ENCODE data around the gene HSPB8.

Gene HSPB8

DNA sequence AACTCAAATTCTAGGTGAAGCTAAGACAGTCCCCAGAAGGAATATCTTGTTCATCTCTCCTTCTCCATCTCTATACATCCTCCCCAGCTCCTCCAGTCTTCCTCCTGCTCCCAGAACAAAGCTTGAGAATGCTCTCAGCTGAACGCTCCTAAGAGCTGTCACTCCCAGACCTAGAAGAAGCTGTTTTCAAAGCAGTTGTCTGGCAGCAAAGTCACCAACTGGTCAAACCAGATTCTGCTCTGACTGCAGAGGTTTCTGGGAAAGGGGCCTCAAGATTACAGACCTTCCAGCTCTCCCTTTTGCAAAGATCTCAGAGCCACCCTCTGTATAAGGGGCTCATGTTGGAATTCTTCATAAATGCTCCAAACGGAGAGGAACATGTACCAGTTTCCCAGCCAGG lies 9.6 kb upstream of the HSPB8 start:
- H3K4me3 ChIP-seq (ENCODE audit: low read depth, low read length) = no peak overlapping the region
- no peak for TF ChIP-seq CTCF (IDR thresholded peaks at IDR 0.05; ENCODE audit: insufficient read depth, low read depth, low read length, missing control alignments)
- DNase-seq (ENCODE audit: low read depth) = no peak

DNA sequence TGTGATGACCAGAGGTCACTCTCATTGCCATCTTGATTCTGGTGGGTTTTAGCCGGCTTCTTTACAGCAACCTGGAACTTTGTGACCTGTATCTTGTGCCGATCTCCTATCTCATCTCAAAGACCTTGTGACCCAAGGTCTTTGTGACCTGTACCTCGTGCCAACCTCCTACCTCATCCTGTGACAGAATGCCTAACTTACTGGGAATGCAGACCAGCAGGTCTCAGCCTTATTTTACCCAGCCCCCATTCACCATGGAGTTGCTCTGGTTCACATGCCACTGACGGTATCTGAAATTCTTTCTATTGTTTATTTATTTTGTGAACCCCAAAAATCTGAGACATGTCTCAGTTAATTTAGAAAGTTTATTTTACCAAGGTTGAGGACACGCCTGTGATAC lies 7.4 kb upstream of the HSPB8 start:
- DNase-seq (ENCODE audit: low read depth) = no peak
- TF ChIP-seq CTCF (IDR thresholded peaks at IDR 0.05; ENCODE audit: insufficient read depth, low read depth, low read length, missing control alignments) = no peak
- no peak overlapping the region for H3K4me3 ChIP-seq (ENCODE audit: low read depth, low read length)

- DNase-seq (ENCODE audit: low read depth) = no peak
- TF ChIP-seq CTCF (IDR thresholded peaks at IDR 0.05; ENCODE audit: insufficient read depth, low read depth, low read length, missing control alignments) = no peak
Observed at GRCh38 chr12:119171691-119172425, 6.9 kb upstream of the HSPB8 start.

DNA sequence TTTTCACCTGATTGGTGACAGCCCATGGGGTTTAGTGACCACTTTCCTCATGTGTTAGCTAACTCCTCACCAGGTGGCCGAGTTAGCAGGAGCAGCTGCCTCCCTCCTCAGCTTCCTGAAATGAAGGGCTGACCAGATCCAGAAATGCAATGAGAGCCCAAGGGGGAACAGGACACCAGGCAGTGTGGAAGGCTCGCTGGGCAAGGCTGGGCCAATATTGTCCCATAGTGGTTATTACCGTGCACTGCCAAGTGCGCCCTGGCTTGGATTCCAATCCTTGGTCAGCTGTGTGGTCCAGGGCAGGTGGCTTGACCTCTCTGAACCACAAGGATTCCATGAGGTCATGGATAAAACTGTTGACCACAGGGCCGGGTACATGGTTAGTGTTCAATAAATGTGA lies 3.6 kb upstream of the HSPB8 start:
- no peak for DNase-seq (ENCODE audit: low read depth)
- TF ChIP-seq CTCF (IDR thresholded peaks at IDR 0.05; ENCODE audit: insufficient read depth, low read depth, low read length, missing control alignments) = no peak
- H3K4me3 ChIP-seq (ENCODE audit: low read depth, low read length) = no peak overlapping the region

More at GRCh38 chr12:119171691-119172425, 6.9 kb upstream of the HSPB8 start:
- no peak overlapping the region for H3K4me3 ChIP-seq (ENCODE audit: low read depth, low read length)

DNA sequence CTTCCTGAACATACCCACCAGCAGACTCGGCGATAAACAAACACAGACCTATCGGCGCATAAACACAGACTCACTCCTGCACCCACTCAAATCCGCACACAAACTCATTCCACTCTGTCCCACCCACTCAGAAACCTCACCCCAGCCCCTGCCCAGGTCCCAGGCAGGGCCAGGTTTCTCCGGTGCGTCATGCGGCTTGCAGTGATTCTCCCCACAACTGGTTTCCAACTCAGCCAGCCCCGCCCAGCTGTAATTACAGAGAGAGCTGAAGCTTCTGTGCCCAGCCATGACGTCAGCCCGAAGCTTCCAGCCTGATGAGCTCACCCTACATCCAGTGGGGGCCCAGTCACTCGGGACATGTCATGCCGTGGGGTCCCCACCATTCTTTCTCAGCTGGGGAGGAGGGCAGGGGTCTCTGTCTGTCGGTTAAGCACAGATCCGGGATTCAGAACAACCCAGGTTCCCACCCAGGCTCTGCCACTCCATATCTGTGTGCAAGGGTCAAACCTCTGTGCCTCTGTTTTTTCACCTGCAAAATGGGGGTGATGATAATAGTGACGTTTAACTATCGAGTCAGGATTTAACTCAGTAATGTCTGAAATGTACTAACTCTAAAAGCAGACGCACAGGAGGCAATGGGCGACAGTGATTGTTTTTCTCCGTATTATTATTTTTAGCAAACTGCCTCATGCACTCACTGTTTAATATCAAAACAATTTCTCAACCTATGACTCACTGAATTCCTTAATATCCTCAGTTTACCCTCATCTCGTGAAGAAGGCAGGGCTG lies 2.3 kb upstream of the HSPB8 start:
- DNase-seq (ENCODE audit: low read depth) = no peak
- no peak overlapping the region for H3K4me3 ChIP-seq (ENCODE audit: low read depth, low read length)
- no peak for TF ChIP-seq CTCF (IDR thresholded peaks at IDR 0.05; ENCODE audit: insufficient read depth, low read depth, low read length, missing control alignments)

- no peak for DNase-seq (ENCODE audit: low read depth)
- H3K4me3 ChIP-seq (ENCODE audit: low read depth, low read length) = no peak overlapping the region
- no peak for TF ChIP-seq CTCF (IDR thresholded peaks at IDR 0.05; ENCODE audit: insufficient read depth, low read depth, low read length, missing control alignments)
Observed at GRCh38 chr12:119177056-119177325, 1.7 kb upstream of the HSPB8 start.

All from GM12865 (cell line).